Liver (tissue), 9 donors: ENCODE measurements around the gene ZNF829. TPM values are rescaled to one million over a fixed set of nuclear protein-coding genes. Genes with fewer than 3 reads are reported as not detected.

Experiments used
- DNase-seq: peaks from one replicate; pipeline ENCODE4 v3.0.0-alpha.2; 2017; ENCODE audit warnings: low spot score
- H3K27ac ChIP-seq, 2 donors: one replicate each; pipeline ENCODE4 v1.7.0; 2013; ENCODE audit warnings: inconsistent platforms in 2 of 2, low read length in 2 of 2, control low read depth in 1 of 2, low read depth in 1 of 2, mild to moderate bottlenecking in 1 of 2
- H3K27me3 ChIP-seq, 4 donors: one replicate each; pipeline versions ENCODE4 v1.6.1 to v1.7.0; 2013; ENCODE audit warnings: low read length in 3 of 4, inconsistent platforms in 1 of 4, mild to moderate bottlenecking in 1 of 4, moderate library complexity in 1 of 4; ENCODE audit not compliant: control insufficient read depth in 4 of 4, insufficient read depth in 4 of 4
- H3K36me3 ChIP-seq, 4 donors: one replicate each; pipeline versions ENCODE4 v1.6.1 to v1.7.0; 2013; ENCODE audit warnings: low read length in 3 of 4, mild to moderate bottlenecking in 3 of 4, low read depth in 1 of 4, moderate library complexity in 1 of 4; ENCODE audit not compliant: control insufficient read depth in 4 of 4, insufficient read depth in 3 of 4
- H3K4me1 ChIP-seq, 4 donors: one replicate each; pipeline versions ENCODE4 v1.6.1 to v1.7.0; 2013; ENCODE audit warnings: low read length in 3 of 4, mild to moderate bottlenecking in 3 of 4, moderate library complexity in 1 of 4; ENCODE audit not compliant: control insufficient read depth in 4 of 4, insufficient read depth in 4 of 4
- H3K4me3 ChIP-seq, 3 donors: one replicate each; pipeline versions ENCODE4 v1.6.1 to v1.7.0; 2013; ENCODE audit warnings: low read length in 3 of 3, control low read depth in 1 of 3, low read depth in 1 of 3, mild to moderate bottlenecking in 1 of 3
- H3K9ac ChIP-seq, 2 donors: one replicate each; pipeline ENCODE4 v1.7.0; 2013; ENCODE audit warnings: low read length in 2 of 2, mild to moderate bottlenecking in 2 of 2, moderate library complexity in 2 of 2, control low read depth in 1 of 2, low read depth in 1 of 2
- H3K9me3 ChIP-seq, 4 donors: one replicate each; pipeline versions ENCODE4 v1.6.1 to v1.7.0; 2013; ENCODE audit warnings: low read length in 3 of 4; ENCODE audit not compliant: control insufficient read depth in 4 of 4
- EGR1 ChIP-seq, 2 donors: IDR thresholded peaks; 2 replicates each; pipeline ENCODE4 v1.6.1; 2016 to 2018; ENCODE audit warnings: antibody characterized with exemption in 2 of 2, low read depth in 2 of 2
- FOXA1 ChIP-seq: IDR thresholded peaks from 2 replicates; pipeline ENCODE4 v1.6.1; 2016; ENCODE audit warnings: antibody characterized with exemption
- FOXA2 ChIP-seq: IDR thresholded peaks from 2 replicates; pipeline ENCODE4 v1.6.1; 2016; ENCODE audit warnings: antibody characterized with exemption
- GABPA ChIP-seq, 2 donors: IDR thresholded peaks in 1 of 2; conservative IDR thresholded peaks in 1 of 2; 2 replicates each; pipeline ENCODE4 v1.6.1; 2016; ENCODE audit warnings: antibody characterized with exemption in 2 of 2, mild to moderate bottlenecking in 1 of 2, moderate library complexity in 1 of 2
- HNF4A ChIP-seq, 2 donors: conservative IDR thresholded peaks; 2 replicates each; pipeline ENCODE4 v1.6.1; 2016; ENCODE audit warnings: antibody characterized with exemption in 2 of 2, mild to moderate bottlenecking in 2 of 2
- HNF4G ChIP-seq: IDR thresholded peaks from 2 replicates; pipeline ENCODE4 v1.6.1; 2016; ENCODE audit warnings: antibody characterized with exemption
- JUND ChIP-seq, 2 donors: IDR thresholded peaks; 2 replicates each; pipeline ENCODE4 v1.6.1; 2016; ENCODE audit warnings: antibody characterized with exemption in 2 of 2
- NR2F2 ChIP-seq: IDR thresholded peaks from 2 replicates; pipeline ENCODE4 v1.6.1; 2016; ENCODE audit warnings: antibody characterized with exemption
- RAD21 ChIP-seq, 2 donors: IDR thresholded peaks; 2 replicates each; pipeline ENCODE4 v1.6.1; 2016; ENCODE audit warnings: antibody characterized with exemption in 2 of 2, mild to moderate bottlenecking in 2 of 2
- RXRA ChIP-seq, 2 donors: IDR thresholded peaks; 2 replicates each; pipeline ENCODE4 v1.6.1; 2017 to 2018; ENCODE audit warnings: antibody characterized with exemption in 2 of 2, mild to moderate bottlenecking in 1 of 2
- SP1 ChIP-seq: IDR thresholded peaks from 2 replicates; pipeline ENCODE4 v1.6.1; 2018; ENCODE audit warnings: antibody characterized with exemption, mild to moderate bottlenecking
- TAF1 ChIP-seq: conservative IDR thresholded peaks from 2 replicates; pipeline ENCODE4 v1.6.1; 2016; ENCODE audit warnings: antibody characterized with exemption, mild to moderate bottlenecking
- YY1 ChIP-seq: IDR thresholded peaks from 2 replicates; pipeline ENCODE4 v1.6.1; 2016; ENCODE audit warnings: antibody characterized with exemption, mild to moderate bottlenecking
- WGBS: extraction: QIAGEN DNeasy Blood & Tissue Kit; methylation state at CpG from one replicate; pipeline ENCODE4 v1.1.7; 2013; 5-methylcytosine and 5-hydroxymethylcytosine counted together
- polyA plus RNA-seq, 2 donors: library from polyadenylated mRNA; stranded (reverse) in 1 of 2; unstranded in 1 of 2; fragments of 200-250 nt in 1 of 2; fragments of >200 nt in 1 of 2; fragmentation: Nextera tagmentation in 1 of 2; extraction: Ambion mirVana in 1 of 2; gene quantifications; one replicate each; pipeline versions ENCODE4 v1.2.1 to v1.2.3, GENCODE V29; 2013 to 2015
- total RNA-seq, 2 donors: library from RNA; depleted of rRNA; stranded (reverse); fragments of >200 nt; gene quantifications; one replicate each; pipeline ENCODE4 v1.2.3, GENCODE V29; 2014
- TF ChIP-seq, protein P1 (sequence below): IDR thresholded peaks from 2 replicates; pipeline ENCODE4 v1.6.1; 2016; ENCODE audit warnings: antibody characterized with exemption
- TF ChIP-seq, protein P2 (sequence below): IDR thresholded peaks from 2 replicates; pipeline ENCODE4 v1.6.1; 2016; ENCODE audit warnings: antibody characterized with exemption
- TF ChIP-seq, protein P3 (sequence below): IDR thresholded peaks from 2 replicates; pipeline ENCODE4 v1.6.1; 2016; ENCODE audit warnings: antibody characterized with exemption, mild to moderate bottlenecking
- TF ChIP-seq, protein P4 (sequence below): IDR thresholded peaks from 2 replicates; pipeline ENCODE4 v1.6.1; 2016; ENCODE audit warnings: antibody characterized with exemption
- TF ChIP-seq, protein P5 (sequence below): fragments of 150-350 bp; IDR thresholded peaks from 2 replicates; pipeline ENCODE4 v1.5.1; 2017; ENCODE audit warnings: improper control_type of control experiment, low read depth, low read length; ENCODE audit not compliant: missing input control
- donor health status: healthy.
- donor health status: healthy.
- donor health status: healthy.
- donor health status: healthy.
- donor health status: healthy.

ZNF829 gene
- total and polyA plus RNA-seq, 4 donors = 0.32 to 1.3 (median 0.75) TPM

DNA sequence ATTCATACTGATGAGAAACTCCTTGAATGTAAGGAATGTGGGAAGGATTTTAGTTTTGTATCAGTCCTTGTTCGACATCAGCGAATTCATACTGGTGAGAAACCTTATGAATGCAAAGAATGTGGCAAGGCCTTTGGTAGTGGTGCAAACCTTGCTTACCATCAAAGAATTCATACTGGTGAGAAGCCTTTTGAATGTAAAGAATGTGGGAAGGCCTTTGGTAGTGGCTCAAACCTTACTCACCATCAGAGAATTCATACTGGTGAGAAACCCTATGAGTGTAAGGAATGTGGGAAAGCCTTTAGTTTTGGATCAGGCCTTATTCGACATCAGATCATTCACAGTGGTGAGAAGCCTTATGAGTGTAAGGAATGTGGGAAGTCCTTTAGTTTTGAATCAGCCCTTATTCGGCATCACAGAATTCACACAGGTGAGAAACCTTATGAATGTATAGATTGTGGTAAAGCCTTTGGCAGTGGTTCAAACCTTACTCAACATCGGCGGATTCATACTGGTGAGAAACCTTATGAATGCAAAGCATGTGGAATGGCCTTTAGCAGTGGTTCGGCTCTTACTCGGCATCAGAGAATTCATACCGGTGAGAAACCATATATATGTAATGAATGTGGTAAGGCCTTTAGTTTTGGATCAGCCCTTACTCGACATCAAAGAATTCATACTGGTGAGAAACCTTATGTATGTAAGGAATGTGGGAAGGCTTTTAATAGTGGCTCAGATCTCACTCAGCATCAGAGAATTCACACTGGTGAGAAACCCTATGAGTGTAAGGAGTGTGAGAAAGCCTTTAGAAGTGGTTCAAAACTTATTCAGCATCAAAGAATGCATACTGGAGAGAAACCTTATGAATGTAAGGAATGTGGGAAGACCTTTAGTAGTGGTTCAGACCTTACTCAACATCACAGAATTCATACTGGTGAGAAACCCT, 38.8 kb downstream of the ZNF829 start:
- no peak overlapping the region for H3K27ac ChIP-seq
- DNase-seq = no peak
- H3K4me1 ChIP-seq = no peaks in the 10 kb centered on the region
- peaks cover 41 to 93% (median 62%) of the 10 kb centered on the region in 4 donors for H3K9me3 ChIP-seq
- H3K27me3 ChIP-seq = no peaks in the 10 kb centered on the region
- H3K36me3 ChIP-seq = peaks cover 7 to 56% (median 43%) of the 10 kb centered on the region in 4 donors
- TF ChIP-seq, protein P1, sequence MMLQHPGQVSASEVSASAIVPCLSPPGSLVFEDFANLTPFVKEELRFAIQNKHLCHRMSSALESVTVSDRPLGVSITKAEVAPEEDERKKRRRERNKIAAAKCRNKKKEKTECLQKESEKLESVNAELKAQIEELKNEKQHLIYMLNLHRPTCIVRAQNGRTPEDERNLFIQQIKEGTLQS = no peak
- TF ChIP-seq RAD21 (IDR thresholded peaks at IDR 0.05) (no peak), SP1 (no peak), HNF4A (conservative IDR thresholded peaks at IDR 0.05) (no peak), NR2F2 (no peak), TAF1 (no peak), JUND (IDR thresholded peaks at IDR 0.05) (no peak), FOXA1 (no peak), FOXA2 (no peak), HNF4G (no peak), YY1 (no peak), GABPA (IDR thresholded peaks at IDR 0.05 in 1 of 2, conservative IDR thresholded peaks at IDR 0.05 in 1 of 2) (no peak), EGR1 (IDR thresholded peaks at IDR 0.05; ENCODE audit: low read depth in 2 of 2) (no peak), RXRA (IDR thresholded peaks at IDR 0.05) (no peak)
- TF ChIP-seq, protein P2, sequence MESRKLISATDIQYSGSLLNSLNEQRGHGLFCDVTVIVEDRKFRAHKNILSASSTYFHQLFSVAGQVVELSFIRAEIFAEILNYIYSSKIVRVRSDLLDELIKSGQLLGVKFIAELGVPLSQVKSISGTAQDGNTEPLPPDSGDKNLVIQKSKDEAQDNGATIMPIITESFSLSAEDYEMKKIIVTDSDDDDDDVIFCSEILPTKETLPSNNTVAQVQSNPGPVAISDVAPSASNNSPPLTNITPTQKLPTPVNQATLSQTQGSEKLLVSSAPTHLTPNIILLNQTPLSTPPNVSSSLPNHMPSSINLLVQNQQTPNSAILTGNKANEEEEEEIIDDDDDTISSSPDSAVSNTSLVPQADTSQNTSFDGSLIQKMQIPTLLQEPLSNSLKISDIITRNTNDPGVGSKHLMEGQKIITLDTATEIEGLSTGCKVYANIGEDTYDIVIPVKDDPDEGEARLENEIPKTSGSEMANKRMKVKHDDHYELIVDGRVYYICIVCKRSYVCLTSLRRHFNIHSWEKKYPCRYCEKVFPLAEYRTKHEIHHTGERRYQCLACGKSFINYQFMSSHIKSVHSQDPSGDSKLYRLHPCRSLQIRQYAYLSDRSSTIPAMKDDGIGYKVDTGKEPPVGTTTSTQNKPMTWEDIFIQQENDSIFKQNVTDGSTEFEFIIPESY = no peak
- TF ChIP-seq, protein P3, sequence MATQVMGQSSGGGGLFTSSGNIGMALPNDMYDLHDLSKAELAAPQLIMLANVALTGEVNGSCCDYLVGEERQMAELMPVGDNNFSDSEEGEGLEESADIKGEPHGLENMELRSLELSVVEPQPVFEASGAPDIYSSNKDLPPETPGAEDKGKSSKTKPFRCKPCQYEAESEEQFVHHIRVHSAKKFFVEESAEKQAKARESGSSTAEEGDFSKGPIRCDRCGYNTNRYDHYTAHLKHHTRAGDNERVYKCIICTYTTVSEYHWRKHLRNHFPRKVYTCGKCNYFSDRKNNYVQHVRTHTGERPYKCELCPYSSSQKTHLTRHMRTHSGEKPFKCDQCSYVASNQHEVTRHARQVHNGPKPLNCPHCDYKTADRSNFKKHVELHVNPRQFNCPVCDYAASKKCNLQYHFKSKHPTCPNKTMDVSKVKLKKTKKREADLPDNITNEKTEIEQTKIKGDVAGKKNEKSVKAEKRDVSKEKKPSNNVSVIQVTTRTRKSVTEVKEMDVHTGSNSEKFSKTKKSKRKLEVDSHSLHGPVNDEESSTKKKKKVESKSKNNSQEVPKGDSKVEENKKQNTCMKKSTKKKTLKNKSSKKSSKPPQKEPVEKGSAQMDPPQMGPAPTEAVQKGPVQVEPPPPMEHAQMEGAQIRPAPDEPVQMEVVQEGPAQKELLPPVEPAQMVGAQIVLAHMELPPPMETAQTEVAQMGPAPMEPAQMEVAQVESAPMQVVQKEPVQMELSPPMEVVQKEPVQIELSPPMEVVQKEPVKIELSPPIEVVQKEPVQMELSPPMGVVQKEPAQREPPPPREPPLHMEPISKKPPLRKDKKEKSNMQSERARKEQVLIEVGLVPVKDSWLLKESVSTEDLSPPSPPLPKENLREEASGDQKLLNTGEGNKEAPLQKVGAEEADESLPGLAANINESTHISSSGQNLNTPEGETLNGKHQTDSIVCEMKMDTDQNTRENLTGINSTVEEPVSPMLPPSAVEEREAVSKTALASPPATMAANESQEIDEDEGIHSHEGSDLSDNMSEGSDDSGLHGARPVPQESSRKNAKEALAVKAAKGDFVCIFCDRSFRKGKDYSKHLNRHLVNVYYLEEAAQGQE = no peak
- TF ChIP-seq, protein P4, sequence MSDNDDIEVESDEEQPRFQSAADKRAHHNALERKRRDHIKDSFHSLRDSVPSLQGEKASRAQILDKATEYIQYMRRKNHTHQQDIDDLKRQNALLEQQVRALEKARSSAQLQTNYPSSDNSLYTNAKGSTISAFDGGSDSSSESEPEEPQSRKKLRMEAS = no peak
- TF ChIP-seq, protein P5, sequence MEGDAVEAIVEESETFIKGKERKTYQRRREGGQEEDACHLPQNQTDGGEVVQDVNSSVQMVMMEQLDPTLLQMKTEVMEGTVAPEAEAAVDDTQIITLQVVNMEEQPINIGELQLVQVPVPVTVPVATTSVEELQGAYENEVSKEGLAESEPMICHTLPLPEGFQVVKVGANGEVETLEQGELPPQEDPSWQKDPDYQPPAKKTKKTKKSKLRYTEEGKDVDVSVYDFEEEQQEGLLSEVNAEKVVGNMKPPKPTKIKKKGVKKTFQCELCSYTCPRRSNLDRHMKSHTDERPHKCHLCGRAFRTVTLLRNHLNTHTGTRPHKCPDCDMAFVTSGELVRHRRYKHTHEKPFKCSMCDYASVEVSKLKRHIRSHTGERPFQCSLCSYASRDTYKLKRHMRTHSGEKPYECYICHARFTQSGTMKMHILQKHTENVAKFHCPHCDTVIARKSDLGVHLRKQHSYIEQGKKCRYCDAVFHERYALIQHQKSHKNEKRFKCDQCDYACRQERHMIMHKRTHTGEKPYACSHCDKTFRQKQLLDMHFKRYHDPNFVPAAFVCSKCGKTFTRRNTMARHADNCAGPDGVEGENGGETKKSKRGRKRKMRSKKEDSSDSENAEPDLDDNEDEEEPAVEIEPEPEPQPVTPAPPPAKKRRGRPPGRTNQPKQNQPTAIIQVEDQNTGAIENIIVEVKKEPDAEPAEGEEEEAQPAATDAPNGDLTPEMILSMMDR = no peak
- peak overlapping the region in 2 of 3 donors; percentile 44 to 79 for H3K4me3 ChIP-seq
- no peak overlapping the region for H3K9ac ChIP-seq
- WGBS = 98% methylated on average over 10 of the region's 10 CpGs
